OCI-LY1 (cell line): ENCODE results near the gene RYK.

Source experiments
- H2AFZ ChIP-seq: fragments of 200-600 bp; sonication (generic), shearing (Covaris generic); 2 replicates; pipeline ENCODE4 v1.6.0; 2014; ENCODE audit warnings: antibody characterized with exemption, mild to moderate bottlenecking, low read length
- H3F3A ChIP-seq: fragments of 200-600 bp; sonication (generic), shearing (Covaris generic); 2 replicates; pipeline ENCODE4 v1.6.0; 2014; ENCODE audit warnings: mild to moderate bottlenecking, antibody characterized with exemption, low read length, moderate library complexity; ENCODE audit not compliant: insufficient read depth
- H3K27ac ChIP-seq: fragments of 200-600 bp; sonication (generic); 2 replicates; pipeline ENCODE4 v1.5.1; 2014; ENCODE audit warnings: low read length, mixed run types, mild to moderate bottlenecking, low read depth; ENCODE audit not compliant: poor library complexity, severe bottlenecking
- H3K27me3 ChIP-seq: fragments of 200-600 bp; sonication (generic); 2 replicates; pipeline ENCODE4 v1.6.0; 2014; ENCODE audit warnings: antibody characterized with exemption, mild to moderate bottlenecking, low read length, moderate library complexity; ENCODE audit not compliant: insufficient read depth
- H3K36me3 ChIP-seq: fragments of 200-600 bp; sonication (generic); 2 replicates; pipeline ENCODE4 v1.6.1; 2014; ENCODE audit warnings: mild to moderate bottlenecking, antibody characterized with exemption, low read length, moderate library complexity, mixed read lengths; ENCODE audit not compliant: insufficient read depth
- H3K4me1 ChIP-seq: fragments of 200-600 bp; sonication (generic); 2 replicates; pipeline ENCODE4 v1.5.1; 2014; ENCODE audit warnings: mild to moderate bottlenecking, low read length, moderate library complexity; ENCODE audit not compliant: insufficient read depth, severe bottlenecking
- H3K4me2 ChIP-seq: fragments of 200-600 bp; sonication (generic), shearing (Covaris generic); 2 replicates; pipeline ENCODE4 v1.6.1; 2014; ENCODE audit warnings: low read length
- H3K4me3 ChIP-seq: fragments of 200-600 bp; sonication (generic); 2 replicates; pipeline ENCODE4 v1.5.1; 2014; ENCODE audit warnings: low read length, low read depth, mild to moderate bottlenecking, mixed read lengths; ENCODE audit not compliant: poor library complexity, severe bottlenecking
- H3K79me2 ChIP-seq: fragments of 200-600 bp; shearing (Covaris generic); 2 replicates; pipeline ENCODE4 v1.6.1; 2016; ENCODE audit warnings: mixed run types, low read length, mixed read lengths; ENCODE audit not compliant: insufficient read depth
- H3K9ac ChIP-seq: fragments of 200-600 bp; sonication (generic), shearing (Covaris generic); 2 replicates; pipeline ENCODE4 v1.6.1; 2014; ENCODE audit warnings: mild to moderate bottlenecking, low read length, mixed read lengths
- H3K9me2 ChIP-seq: fragments of 200-600 bp; sonication (generic), shearing (Covaris generic); 2 replicates; pipeline ENCODE4 v1.6.1; 2014; ENCODE audit warnings: low read depth, mild to moderate bottlenecking, low read length, mixed read lengths
- H3K9me3 ChIP-seq: fragments of 200-600 bp; shearing (Covaris generic); 2 replicates; pipeline ENCODE4 v1.6.1; 2014; ENCODE audit warnings: low read length, mixed read lengths
- H4K20me1 ChIP-seq: fragments of 200-600 bp; sonication (generic), shearing (Covaris generic); 2 replicates; pipeline ENCODE4 v1.6.0; 2016; ENCODE audit warnings: mild to moderate bottlenecking, low read length; ENCODE audit not compliant: insufficient read depth
- EZH2 ChIP-seq: fragments of 200-600 bp; sonication (generic), shearing (Covaris generic); IDR thresholded peaks from 2 replicates; pipeline ENCODE4 v1.8.0; 2017; ENCODE audit warnings: borderline replicate concordance, mixed run types, mild to moderate bottlenecking, antibody characterized with exemption, low read length, moderate library complexity, mixed read lengths
- TF ChIP-seq, protein P1 (sequence below): fragments of 200-600 bp; sonication (generic), shearing (Covaris generic); IDR thresholded peaks from 2 replicates; pipeline ENCODE4 v1.5.1; 2017; ENCODE audit warnings: mild to moderate bottlenecking, antibody characterized with exemption, low read length, moderate library complexity, mixed read lengths

Gene RYK

DNA sequence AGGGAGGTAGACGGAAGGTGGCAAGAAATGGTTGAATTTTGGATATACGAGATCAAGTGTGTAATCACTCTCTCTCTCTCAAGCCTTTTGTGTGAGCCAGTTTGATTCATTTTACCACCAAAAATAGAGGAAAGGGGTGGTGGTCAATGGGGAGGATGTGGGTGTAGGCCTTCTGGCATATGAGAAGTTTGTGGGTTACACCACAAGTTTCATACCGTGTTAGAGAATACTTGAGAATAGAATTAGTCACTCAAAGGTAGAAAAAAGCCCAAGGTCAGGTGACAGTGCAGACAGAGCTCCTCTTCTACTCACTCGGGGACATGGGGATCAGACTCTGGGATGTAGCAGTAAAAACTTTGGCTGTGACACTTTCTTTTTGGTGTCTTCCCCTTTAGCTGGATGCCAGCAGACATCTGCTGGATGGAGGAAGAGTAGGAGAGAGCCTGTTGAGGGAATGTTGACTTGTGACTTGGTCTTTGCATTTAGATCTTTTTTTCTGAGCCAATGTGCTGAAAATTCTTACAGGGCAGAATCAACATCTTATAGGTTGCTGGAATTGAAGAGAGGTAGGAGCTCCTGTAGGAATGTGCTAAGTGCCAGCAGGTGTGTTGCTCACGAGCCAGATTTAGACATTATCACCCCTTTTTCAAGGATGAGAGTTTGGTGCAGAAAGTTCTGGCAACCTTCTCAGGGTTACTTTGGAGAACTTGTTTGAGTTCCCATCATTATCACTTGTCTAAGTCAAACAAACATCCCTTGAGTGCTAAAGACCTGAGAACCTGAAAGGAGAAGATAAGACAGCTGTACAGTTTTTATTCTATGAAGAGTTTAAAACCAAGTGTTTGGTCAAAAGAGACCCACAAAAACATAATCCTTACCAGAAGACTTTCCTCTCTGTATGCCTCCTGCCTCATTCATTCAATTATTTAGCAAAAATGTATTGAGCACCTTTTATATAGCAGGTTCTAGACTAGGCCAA lies 43.9 kb upstream of the RYK start:
- H3K9me2 ChIP-seq = no peaks in the 10 kb centered on the region
- no peaks in the 10 kb centered on the region for H3F3A ChIP-seq
- no peak overlapping the region for H3K4me3 ChIP-seq
- H3K9me3 ChIP-seq = no peaks in the 10 kb centered on the region
- no peak overlapping the region for H2AFZ ChIP-seq
- no peak overlapping the region for H3K4me2 ChIP-seq
- H3K27me3 ChIP-seq = no peaks in the 10 kb centered on the region
- no peaks in the 10 kb centered on the region; the same call in 1 of the 2 replicates for H3K36me3 ChIP-seq
- no peak overlapping the region for H3K27ac ChIP-seq
- no peak for TF ChIP-seq EZH2
- TF ChIP-seq, protein P1, sequence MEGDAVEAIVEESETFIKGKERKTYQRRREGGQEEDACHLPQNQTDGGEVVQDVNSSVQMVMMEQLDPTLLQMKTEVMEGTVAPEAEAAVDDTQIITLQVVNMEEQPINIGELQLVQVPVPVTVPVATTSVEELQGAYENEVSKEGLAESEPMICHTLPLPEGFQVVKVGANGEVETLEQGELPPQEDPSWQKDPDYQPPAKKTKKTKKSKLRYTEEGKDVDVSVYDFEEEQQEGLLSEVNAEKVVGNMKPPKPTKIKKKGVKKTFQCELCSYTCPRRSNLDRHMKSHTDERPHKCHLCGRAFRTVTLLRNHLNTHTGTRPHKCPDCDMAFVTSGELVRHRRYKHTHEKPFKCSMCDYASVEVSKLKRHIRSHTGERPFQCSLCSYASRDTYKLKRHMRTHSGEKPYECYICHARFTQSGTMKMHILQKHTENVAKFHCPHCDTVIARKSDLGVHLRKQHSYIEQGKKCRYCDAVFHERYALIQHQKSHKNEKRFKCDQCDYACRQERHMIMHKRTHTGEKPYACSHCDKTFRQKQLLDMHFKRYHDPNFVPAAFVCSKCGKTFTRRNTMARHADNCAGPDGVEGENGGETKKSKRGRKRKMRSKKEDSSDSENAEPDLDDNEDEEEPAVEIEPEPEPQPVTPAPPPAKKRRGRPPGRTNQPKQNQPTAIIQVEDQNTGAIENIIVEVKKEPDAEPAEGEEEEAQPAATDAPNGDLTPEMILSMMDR = no peak
- no peak overlapping the region for H3K9ac ChIP-seq
- no peaks in the 10 kb centered on the region for H3K79me2 ChIP-seq
- H4K20me1 ChIP-seq = no peaks in the 10 kb centered on the region
- no peaks in the 10 kb centered on the region for H3K4me1 ChIP-seq

DNA sequence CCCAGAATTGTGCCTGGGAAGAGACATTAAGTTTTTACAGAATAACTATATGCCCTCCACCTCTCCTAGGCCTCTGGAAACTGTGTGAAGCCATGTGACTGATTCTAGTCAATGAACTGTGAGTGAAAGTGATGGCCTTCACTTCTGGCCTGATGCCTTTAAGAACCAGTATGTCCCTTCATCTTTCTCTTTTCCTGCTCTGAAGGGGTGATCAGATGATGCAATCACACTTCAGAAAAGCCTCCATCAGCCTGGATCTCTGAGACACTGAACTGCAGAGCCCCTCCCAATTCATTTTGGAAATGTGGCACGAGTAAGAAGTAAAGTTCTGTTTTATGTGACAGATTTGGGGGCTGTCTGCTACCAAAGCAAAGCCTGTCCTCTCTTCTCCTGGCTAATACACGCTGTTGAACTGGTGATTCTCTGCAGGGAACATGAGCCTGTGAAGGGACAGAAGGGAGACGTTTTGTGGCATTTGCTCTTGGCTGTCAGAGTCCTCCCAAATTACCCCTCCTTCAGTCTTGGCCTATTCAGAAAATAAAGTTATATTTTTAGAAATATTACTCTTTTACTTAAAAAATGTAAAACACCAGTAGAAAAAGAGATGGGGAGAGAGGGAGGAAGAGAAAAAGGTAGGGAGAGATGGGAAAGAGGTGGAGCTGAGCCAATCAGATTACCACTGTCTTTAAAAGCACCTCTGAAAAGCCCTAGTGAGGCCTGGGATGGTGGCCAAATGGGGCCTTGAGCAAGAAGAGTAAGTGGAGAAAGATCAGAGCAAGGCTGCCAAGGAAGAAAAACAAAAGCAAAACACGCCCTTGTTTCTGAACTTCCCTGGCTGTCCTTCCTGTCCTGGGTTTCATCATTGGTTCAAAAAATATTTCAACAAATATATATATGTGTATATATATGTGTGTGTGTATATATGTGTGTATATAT lies 40.9 kb upstream of the RYK start:
- Histone ChIP-seq H3K9me3 (no peaks in the 10 kb centered on the region), H3K4me1 (no peaks in the 10 kb centered on the region), H3K9me2 (no peaks in the 10 kb centered on the region), H3F3A (no peaks in the 10 kb centered on the region), H4K20me1 (no peaks in the 10 kb centered on the region), H3K36me3 (no peaks in the 10 kb centered on the region; the same call in 1 of the 2 replicates), H3K4me3 (no peak overlapping the region), H2AFZ (no peak overlapping the region), H3K27me3 (no peaks in the 10 kb centered on the region), H3K79me2 (no peaks in the 10 kb centered on the region), H3K27ac (no peak overlapping the region), H3K9ac (no peak overlapping the region), H3K4me2 (no peak overlapping the region)
- no peak for TF ChIP-seq EZH2
- TF ChIP-seq, protein P1 = no peak

DNA sequence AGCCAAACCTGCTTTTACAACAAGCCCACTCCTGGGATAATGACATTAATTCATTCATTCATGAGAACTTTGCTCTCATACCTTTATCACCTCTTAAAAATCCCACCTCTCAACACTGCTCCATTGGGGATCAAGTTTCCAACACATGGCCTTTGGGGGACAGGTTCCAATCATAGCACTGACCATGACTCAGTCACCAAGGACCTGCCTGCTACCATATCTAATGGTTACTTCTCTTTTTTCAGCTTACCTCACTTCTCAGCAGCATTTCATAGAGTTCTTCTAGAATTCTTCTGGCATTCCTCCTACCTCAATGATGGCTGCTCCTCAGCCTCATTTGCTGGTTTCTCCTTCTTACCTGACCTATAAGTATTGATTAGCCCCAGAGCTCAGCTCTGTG lies 36.9 kb upstream of the RYK start:
- Histone ChIP-seq H3K4me3 (no peak overlapping the region), H3K9ac (no peak overlapping the region), H3K9me3 (no peaks in the 10 kb centered on the region), H3K4me2 (no peak overlapping the region), H3K4me1 (no peaks in the 10 kb centered on the region), H3K9me2 (no peaks in the 10 kb centered on the region), H3K27ac (no peak overlapping the region), H3K79me2 (no peaks in the 10 kb centered on the region), H3K36me3 (no peaks in the 10 kb centered on the region), H2AFZ (no peak overlapping the region), H3K27me3 (no peaks in the 10 kb centered on the region), H4K20me1 (no peaks in the 10 kb centered on the region), H3F3A (no peaks in the 10 kb centered on the region)
- TF ChIP-seq, protein P1 = no peak
- TF ChIP-seq EZH2 = no peak
